HG03457 (cell line): ENCODE results near the gene SPEF2.
"Not testable (repeated sequence)": the region's sequence is repeated elsewhere in the genome, so short reads cannot be mapped to it uniquely, and the experiment has no call there.

Experiments
- ATAC-seq: cut with Tn5 transposase; IDR thresholded peaks from one replicate; pipeline ENCODE4 v1.9.1; 2021; ENCODE audit warnings: moderate number of reproducible peaks; ENCODE audit not compliant: unreplicated experiment

The SPEF2 gene

DNA sequence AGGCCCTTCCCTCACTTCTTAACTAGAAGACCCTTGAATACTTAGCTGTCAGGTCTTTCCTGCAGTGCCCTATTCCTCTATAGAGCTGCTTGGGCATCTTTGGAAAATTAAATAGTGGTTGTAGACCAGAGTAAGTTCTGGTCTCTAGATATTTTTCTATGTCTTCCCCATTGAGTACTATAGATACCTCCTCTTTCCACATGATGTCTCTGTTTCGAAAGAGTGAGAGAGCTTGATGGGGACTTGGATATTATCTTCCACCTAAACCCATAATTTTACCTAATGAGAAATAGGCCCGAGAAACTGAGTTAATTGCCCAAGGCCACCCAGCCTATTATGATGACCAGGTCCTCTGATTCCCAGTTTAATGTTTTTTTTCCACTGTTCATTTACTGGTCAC lies 40.2 kb downstream of the SPEF2 start:
- ATAC-seq: no peak

DNA sequence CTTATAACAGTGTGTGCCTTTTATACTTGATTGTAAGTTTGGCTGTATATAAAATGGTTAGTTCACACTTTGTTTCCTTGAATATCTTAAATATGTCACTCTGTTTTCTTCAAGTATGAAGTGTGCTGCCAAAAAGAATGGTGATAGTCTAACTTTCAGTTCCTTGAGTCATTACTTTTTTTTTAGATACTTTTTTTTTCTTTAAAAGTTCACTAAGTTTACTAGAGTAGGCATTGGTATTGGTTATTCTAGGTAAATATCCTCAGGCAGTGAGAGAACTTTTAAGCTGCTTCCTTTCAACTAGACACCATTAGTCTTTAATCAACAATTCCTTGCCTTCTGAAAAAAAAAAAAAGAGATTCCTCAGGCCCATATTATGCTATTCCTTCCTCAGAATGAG lies 41.9 kb downstream of the SPEF2 start:
- no peak for ATAC-seq

DNA sequence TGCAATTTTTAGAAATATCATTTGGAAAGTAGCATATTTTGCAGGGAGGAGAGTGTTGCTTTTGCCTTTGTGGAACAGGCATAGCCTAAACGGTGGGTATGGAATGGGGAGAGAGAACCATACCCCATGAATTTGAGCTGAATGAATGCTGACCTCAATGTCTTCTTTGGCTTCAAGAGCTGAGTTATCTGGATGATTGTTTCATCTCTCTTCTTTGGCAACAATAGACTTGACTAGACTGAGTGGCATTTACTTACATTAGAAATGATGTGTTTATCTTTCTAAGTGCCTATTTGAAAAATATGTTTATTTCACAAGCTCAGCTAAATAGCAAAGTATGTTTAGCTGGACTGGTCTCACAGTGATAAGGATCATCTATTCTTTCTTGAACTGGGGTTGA lies 42.8 kb downstream of the SPEF2 start:
- no peak for ATAC-seq

DNA sequence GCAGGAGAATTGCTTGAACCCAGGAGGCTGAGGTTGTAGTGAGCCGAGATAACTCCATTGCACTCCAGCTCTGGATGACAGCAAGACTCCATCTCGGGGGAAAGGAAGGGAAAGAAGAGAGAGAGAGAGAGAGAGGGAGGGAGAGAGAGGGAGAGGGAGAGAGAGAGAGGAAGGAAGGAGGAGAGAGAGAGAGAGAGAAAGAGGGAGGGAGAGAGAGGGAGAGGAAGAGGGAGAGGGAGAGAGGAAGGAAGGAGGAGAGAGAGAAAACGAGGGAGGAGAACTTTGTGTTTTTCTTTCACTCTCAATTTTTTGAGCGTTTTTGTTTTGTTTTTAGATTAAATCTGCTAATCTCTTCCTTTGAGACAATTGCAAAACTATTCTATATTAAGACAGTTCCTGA lies 46.9 kb downstream of the SPEF2 start:
- ATAC-seq: no peak

DNA sequence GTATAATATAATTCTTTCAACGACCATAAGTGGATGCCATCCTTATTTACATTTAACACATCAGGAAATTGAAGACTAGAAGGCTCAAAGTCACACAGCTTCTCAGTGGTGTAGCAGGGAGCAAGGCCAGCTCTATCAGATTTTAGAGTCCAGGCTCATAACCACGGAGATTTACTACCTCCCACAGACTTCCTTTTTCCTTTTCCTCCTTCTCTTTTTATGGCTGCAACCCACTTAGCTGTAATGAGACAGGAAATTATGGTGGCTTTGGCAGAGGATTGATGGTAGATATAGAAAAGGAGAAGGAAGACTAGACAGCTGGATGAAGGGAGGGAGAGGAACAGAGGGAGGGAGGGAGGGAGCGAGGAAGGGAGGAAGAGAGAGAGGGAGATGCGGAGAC lies 47.4 kb downstream of the SPEF2 start:
- ATAC-seq: no peak

DNA sequence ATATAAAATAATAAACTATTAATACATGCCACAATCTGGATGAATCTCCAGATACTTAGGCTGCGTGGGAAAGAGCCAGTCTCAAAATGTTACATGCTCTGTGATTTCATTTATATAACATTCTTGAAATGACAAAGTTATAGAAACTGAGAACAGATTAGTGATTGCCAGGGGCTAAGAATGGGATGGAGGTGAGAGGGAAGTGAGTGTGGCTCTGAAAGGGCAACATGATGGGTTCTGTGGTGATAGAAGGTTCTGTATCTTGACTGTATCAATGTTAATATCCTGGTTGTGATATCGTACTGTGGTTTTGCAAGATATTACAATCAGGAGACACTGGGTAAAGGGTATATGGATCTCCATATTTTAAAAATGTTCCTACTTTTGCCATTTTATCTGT lies 50.7 kb downstream of the SPEF2 start:
- no peak for ATAC-seq

DNA sequence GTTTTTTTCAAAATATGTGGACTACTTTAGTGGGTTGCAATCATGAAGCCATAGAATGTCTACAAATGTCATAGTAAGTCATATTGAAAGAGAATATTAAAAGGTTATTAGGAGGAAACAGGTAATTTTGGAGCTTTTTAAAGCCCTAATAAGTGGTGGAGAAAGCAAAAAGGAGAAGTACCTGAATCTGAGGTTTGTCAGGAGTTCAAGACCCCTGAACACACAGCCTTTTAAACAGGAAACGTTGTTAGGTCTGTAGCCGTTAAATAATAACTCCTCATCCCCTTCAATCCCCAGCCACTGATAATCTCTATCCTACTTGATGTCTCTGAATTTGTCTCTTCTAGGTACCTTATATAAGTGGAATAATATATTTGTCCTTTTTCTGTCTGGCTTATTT lies 51.1 kb downstream of the SPEF2 start:
- no peak for ATAC-seq

DNA sequence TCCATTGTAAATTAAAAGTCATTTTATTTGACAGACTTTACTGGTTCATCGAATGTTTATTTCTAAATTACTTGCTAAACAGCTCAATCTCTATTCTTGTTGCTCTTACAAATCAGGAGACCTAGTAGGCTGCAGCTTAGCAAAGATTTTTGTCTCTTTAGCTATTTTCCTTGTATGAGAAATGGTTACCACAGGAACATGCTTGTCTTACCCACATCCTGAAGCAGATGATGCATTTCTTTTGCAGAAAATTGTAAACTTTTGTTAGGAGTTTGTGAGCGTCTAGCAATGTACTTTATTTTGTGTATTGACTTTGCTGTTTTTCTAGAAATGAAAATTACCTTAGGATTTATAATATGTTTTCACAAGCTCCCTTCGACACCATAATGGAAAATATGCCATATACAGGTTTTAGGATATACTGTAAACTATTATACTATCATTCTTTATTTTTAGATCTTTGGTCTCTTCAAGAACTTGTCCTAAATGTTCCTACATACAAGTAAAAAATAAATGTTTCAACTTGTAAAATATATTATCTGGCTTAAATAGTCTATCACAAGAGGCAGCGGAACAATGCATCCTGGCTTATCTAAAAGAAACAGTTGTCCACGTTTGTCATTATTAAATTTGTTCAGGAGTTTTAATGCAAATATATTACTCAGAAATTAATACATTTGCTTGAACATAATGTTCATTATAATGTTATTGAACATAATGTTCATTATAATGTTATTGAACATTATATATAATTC lies 54.1 kb downstream of the SPEF2 start:
- no peak for ATAC-seq

DNA sequence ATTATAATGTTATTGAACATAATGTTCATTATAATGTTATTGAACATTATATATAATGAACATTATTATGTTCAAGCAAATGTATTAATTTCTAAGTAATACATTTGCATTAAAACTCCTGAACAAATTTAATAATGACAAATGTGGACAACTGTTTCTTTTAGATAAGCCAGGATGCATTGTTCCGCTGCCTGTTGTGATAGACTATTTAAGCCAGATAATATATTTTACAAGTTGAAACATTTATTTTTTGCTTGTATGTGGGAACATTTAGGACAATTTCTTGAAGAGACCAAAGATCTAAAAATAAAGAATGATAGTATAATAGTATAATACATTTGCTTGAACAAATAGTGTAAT lies 54.6 kb downstream of the SPEF2 start:
- ATAC-seq: not testable (repeated sequence)

DNA sequence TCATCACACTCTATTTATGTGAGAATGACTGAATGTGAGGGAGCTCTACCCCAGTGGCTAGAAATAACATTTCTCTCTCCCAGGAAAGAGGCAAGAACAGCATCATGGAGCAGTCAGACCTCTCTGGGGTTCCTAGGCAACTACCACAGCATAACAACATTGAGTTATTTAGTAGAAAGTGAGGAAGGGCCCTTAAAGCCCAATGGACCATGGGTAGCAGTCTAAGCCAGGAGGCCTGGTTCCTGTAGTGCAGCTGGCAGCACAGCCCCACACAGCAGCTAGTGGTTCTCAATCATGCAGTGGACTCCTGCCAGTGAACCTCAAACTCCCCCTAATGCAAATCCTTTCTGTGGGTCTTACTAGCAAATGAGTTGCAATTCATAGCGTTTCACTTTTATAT lies 55.3 kb downstream of the SPEF2 start:
- no peak for ATAC-seq

DNA sequence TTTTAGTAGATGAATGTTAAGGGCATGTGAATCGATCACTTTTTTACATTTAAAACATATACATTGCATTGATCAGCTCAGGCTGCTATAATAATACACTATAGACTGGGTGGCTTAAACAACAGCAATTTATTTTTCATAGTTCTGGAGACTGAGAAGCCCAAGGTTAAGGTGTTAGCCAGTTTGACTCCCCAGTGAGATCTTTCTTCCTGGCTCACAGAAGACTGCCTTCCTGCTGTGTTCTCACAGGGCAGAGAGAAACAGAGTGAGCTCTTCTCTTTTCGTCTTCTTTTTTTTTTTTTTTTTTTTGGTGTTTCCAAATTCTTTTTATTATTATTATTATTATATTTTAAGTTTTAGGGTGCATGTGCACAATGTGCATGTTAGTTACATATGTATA lies 56.4 kb downstream of the SPEF2 start:
- no peak for ATAC-seq

DNA sequence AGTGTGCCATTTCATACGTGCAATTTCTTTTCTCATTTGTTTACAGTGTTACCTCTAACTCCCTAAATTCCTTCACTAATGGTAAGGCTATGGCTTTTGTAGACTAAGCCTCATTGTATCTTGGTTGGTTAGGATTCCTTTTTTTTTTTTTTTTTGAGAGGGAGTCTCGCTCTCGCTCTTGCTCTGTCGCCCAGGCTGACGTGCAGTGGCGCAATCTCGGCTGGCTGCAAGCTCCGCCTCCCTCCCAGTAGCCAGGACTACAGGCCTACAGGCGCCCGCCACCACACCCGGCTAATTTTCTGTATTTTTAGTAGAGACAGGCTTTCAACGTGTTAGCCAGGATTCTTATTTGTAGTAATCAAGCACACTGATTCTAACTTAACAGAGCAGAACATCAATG lies 57.7 kb downstream of the SPEF2 start:
- ATAC-seq: no peak

DNA sequence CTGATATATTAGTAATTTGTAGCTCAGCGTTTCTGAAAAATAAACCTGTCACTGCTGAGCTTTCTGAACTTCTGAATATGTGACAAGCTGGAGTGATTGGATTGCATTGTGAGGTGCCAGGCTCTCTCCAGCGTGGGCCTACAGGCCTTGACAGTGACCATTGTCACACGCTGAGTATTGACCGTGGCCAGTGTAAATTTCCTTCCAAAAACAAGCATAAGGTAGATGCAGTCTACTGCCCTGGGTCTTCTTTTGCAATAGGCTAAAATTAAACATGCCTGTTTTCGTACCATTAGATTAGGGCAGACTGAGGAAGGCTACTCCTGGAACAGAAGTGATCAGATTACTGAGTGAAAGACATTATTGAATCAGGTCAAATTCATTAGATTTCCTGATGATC lies 60.2 kb downstream of the SPEF2 start:
- no peak for ATAC-seq

DNA sequence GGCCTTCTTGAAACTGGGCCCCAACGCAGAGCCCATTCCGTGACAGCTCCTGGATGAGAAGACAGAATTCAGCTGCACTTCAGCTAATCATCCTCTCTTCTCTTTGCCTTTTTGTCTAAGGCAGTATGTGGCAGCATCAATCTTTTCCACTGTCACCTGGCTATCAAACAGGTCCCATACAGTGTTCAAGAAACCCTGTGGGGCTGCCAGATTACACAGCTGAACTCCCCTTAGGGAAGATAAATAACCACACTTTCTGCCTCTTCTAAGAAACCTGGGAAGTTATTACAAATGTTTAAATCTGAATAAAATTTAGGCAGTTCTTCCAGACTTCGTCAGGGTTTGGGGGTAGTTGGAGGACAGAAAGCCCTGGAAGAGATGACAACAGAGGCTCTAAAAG lies 61.0 kb downstream of the SPEF2 start:
- no peak for ATAC-seq

DNA sequence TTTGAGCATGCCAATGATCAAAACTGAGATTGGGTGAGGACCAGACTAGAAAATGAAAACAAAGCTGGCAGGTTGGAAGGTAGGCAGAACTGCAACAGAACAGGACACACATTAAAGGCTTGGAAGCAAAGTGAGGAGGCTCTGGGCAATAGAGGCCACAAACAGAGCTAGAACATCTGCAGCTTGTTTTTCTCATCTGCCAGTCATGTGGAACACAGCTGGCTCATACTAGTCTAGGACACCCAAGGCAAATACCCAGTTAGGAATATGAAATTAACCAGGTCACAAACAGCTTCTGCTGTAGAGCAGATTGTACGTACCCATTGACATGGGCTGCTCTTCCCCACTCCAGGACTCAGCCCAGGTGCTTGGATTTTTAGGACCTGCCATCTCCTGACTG lies 61.7 kb downstream of the SPEF2 start:
- no peak for ATAC-seq

DNA sequence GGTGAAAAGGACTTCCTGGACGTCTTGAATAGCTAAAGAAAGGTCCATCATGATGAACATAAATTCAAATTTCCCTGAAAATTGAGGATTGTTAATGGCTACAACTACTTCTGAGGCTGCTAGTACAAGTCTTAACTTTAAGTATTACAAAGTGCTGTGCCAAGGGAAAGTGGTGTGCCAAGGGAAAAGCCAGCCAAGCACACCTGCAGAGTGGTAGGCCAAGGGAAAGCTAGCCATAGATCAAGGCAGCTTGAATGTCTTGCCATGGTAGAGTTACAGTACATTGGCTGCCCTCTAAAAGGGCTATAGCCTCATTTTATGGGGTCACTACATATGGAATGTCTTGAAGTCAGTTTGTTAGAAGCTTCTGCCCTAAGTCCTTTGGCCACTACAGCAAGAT lies 64.2 kb downstream of the SPEF2 start:
- ATAC-seq: no peak

DNA sequence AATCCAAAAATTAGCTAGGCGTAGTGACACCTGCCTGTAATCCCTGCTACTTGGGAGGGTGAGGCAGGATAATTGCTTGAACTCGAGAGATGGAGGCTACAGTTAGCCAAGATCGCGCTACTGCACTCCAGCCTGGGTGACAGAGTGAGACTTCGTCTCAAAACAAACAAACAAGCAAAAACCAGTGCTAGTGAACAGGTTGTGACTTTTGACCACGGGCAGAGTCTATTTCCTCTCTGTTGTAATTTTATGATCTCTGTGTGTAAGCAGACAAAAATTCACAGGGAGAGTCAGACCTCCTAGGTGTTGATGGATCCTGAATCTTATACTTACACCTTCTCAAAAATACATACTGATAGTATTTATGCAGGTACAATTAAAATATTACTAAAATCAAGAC lies 65.8 kb downstream of the SPEF2 start:
- ATAC-seq: no peak

DNA sequence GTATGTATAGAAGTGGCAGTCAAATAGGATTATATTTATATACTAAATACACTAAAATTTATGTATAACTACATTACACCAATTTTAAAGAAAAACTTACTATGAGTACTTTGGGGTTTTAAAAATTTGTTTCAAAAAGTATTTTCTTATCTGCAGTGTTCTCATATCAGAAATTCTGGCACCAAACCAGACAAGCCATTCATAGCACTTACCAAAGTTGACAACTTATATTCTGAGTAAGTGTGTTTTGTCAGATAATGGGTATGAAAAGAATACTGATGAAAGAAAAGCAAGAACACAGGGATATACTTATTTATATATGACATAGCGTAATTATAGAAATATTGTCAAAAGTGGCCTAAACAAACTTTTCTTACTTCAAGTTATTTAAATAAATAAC lies 67.5 kb downstream of the SPEF2 start:
- no peak for ATAC-seq

DNA sequence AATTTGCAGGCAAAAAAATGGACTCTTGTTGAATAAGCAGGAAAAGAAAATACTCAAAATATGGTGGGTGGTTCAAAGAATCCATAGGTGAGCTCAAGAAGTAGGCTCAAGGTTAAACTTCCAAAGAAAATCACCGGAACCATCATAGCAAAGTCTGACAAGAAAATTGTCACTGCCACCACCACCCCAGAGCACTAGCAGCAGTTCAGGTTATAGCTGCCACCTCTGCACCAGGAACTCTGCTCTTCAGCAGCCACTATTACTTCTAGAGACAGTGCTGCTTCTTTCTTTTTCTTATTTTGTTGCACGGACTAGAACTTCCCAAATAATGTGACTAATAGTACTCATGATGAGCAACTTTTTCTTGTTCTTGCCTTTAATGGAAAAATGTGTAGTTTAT lies 70.3 kb downstream of the SPEF2 start:
- no peak for ATAC-seq

DNA sequence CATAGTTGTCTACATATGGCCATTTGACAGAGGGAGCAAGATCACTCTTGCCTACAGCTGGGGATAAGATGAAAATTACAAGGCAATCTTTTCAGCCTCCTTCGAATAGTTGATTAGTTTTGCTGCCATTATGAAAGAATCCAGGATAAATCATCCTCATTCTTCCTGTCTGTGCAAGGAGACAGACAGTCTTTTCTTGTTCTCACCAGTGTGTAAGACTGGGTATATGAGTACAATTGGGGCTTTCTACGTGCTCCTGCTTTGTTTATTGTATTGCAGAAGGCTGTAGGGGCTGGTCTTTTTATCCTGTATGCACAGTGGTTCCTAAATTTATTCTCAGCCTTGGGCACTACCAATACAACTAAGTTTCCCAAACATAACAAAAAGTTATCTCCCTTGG lies 76.8 kb downstream of the SPEF2 start:
- ATAC-seq: no peak

DNA sequence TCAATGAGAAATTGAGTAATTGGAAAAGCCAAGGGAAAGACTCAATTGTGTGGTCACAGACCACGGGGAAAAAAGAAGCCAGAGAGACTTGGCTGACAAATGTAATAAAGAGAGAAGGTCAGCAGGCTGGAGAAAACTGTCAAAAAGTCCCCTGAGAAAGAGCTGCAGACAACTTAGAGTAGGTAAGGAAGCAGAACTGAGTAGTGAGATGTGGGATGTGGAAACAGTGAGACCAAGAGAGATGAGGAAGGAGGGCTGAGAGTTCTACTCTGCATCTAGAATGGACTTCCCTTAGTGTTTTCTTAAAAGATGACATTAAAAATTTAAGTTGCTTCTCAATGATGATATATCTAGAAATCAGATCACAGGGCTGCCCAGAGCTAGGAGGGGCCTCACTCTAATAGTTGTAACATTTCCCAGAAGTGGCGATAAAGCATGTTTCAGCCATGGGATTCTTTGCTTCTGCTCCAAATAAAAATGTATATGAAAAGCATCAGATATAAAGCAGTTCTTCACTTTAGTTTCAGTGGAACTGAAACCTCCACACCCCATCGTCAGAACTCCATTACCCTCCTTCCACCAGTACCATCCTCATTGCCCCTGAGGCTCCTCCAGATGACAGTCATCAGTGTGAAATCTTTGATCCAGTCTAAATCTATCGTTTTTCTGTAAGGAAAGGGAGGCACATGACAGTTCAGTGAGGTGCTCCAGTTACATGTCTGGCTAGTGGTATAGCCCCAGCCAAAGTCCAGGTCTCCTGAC lies 80.6 kb downstream of the SPEF2 start:
- ATAC-seq: no peak

DNA sequence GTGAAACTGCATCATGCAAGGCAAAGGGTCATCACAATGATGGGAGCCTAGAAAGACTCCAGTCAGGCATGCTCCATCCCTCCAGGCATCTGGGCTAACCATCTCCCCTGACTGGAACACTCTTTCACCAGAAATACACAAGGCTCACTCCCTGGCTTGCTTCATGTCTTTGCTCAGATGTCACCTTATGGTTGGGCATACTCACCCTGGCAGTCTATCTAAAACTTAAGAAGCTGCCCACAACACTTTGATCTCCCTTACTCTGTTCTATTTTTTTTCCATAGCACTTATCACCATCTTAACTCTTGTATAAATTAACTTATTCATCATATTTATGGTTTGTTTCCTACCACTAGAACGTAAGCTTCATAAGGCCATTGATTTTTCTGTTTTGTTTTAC lies 90.0 kb downstream of the SPEF2 start:
- ATAC-seq: no peak

DNA sequence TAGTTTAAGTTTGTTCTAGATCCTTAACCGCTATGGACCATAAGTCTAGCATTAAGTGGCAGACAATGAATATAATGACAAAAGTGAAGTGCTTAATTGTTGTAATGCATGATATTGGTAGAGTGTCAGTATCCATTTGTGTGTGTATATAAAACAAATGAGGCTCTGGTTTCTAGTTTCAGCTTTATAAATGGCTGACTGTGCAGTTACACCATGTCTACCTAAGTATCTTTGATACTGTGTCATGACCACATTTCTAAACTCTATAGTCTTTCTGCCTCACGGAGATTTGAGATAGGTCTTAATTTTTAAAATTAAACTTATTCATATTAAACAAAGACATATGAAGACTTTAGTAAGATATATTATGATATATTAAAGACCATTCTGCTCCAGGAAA lies 92.0 kb downstream of the SPEF2 start:
- ATAC-seq: no peak
